HG03159 (cell line): Measurements from ENCODE around the gene VEGFA.

Experiments
- ATAC-seq: cut with Tn5 transposase; IDR thresholded peaks from one replicate; pipeline ENCODE4 v1.9.1; 2021; ENCODE audit warnings: mild to moderate bottlenecking, moderate library complexity; ENCODE audit not compliant: unreplicated experiment

VEGFA gene

GRCh38 chr6:43738877-43739641, 31.0 kb upstream of the VEGFA start:
- no peak for ATAC-seq

DNA sequence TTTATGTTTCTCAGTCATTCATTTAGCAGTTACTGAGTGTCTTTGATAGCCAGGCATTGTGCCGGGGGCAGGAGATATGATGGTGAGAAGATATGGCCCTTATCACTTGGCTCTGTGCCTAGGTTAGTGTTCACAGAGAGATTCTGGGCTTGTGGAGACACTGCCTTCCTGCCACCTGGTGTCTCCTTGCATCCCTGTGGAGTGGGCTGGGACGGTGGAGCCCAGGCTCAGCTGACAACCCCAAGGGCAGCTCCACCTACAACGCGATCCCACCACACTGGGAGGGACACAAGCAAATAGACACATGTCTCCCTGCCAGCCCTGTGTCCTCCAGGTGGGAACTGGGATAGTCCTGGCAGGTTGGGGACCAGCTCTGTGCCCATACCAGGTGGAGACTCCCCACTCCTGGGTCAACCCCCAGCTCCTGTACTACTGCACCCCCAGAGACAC, 30.3 kb upstream of the VEGFA start:
- no peak for ATAC-seq

DNA sequence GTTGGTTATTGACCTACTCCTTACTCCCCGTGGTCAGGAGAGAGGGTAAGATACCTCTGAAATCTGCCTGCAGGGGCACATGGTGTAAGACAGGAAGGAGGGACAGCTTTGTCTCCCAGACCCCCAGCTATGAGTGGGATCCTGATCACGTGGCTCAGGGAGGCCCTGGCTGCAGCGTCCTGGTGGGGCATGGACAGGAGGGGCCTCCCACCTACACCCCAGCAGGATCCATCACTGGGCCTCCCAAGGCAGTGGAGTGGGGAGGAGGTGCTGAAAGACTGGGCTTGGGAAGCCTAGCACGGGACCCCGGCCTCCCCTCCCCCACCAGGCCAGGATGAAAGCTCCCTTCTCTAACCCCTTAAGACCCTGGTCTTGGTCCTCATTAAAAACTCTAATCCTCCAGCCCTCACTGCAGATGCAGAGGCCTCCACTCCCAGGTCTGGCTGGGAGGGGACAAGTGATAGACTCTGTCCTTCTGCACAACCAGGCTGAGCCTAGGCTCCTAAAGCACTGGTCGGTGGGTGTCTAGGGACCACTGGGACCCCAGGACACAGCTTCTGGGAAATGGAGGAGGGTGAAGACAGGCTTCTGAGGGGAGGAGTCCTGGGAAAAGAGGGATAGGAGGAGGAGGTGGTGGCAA, 29.6 kb upstream of the VEGFA start:
- no peak for ATAC-seq

GRCh38 chr6:43740961-43741764, 28.8 kb upstream of the VEGFA start:
- no peak for ATAC-seq

GRCh38 chr6:43741829-43742228, 28.2 kb upstream of the VEGFA start:
- no peak for ATAC-seq

DNA sequence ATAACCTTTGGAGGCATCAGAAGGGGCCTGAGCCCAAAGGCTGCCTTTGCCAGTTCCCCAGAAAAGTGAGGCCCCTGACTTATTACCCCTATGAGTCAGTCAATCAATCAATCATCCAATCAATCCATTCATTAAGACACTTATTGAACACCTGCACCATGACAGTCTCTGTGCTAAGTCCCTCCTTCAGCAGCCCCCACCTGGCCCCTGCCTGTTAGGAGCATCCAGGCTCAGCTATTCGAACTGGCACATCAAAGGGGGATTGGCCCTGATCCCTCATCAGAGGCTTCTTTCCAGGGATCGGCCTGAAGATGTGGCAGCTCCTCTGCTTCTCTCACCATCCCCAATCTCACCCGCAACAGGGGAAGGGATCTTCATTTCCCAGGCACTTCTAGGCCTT, 27.7 kb upstream of the VEGFA start:
- ATAC-seq, result no peak

DNA sequence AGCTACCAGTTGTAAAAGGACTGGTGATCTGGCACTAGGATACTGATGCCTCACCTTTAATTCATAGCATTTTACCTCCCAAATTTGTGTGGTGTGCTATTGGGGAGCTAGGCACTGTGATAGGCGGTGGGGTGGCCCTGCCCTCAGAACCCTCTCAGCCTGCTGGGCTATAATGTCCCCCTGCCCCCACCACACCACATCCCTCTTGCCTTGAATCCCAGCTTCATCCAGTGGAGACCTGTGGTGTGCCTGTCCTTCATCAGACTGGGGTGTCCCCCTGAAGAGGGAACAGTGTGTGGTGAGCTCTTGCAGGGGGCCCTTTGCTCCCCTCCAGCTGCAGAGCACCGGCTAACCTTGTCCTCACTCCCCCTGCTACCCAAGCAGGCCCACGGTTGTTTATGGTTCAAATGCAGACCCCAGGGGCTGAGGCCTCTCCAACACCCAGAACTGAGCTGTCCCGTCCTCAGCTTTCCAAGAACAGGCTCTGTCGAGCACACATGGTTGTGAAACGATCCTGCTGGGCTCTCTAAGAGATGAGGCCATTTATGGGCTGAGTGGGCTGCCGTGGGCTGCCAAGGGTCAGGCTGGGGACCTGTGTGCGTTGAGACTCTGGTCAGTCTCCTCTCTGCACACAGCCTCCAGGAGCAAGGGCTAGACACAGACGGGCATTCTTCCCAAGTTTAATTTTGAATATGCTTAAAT, 26.9 kb upstream of the VEGFA start:
- ATAC-seq, result no peak

DNA sequence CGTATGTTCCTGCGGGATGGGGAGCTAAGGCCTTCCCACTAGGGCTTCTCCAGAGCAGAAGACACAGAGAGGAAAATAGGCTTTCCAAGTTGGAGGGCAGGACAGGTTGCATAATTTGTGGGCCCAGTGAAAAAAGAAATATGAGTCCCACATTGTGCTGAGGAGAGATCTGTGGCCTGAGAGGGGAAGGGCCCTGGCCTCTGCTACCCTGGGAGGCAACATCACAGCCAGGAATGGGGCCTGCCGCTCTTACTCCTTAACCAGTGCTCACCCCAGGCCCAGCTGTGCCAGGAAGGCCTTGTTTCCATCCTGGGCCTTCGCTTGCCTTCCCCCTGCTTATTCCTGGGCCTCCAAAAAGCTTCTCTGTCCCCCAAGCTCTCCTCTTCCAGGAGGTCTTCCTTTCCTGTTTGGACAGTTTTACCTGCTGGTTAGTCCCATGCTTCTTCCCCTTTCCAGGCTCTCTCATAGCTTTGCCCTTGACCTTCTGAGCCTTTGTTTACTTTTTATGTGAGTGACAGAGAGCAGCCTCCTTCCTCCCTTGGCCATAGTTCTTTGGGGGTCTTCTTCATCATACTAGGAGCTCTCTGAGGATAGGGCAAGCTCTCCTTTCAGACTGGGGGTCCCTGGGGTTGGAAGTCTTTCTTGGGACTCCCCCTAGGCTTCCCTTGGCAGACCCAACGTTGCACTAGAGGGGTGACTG, 26.2 kb upstream of the VEGFA start:
- no peak for ATAC-seq

GRCh38 chr6:43744491-43744890, 25.5 kb upstream of the VEGFA start:
- ATAC-seq, result no peak

DNA sequence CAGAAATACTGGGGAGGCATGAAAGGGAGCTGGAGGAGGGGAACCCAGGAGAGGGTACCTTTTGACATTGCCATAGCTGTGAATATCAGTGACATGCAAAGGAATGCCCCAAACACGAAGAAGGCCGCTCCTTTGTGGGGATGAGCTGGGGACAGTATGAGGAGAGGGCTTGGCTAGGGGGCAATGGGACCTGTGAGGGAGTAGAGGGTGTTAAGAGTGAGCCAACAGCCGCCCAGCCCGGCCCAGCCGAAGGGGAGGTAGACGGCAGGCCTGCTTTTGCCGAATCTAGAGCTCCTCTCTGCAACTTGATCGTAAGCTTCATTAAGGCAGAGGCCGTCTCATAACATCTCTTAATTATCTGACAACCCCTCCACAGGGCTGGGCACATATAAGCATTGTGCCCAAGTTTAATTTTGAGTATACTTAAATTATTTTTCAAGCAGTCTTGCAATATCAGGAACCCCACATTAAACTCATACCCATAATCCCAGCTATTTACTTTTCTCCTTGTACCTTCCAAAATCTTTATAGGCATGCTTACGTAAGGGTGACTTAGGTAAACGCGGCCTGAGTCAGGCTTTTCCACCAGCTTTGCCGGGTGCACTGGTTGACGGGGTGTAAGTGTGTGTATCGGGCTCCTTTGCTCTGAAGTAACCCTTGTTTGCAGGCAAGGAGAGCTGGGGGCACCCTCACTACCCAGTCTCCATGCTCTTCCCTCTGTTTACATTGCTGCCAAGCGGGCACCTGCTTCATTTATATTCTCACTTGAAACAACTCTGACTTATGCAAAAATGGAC, 24.9 kb upstream of the VEGFA start:
- ATAC-seq, result no peak

DNA sequence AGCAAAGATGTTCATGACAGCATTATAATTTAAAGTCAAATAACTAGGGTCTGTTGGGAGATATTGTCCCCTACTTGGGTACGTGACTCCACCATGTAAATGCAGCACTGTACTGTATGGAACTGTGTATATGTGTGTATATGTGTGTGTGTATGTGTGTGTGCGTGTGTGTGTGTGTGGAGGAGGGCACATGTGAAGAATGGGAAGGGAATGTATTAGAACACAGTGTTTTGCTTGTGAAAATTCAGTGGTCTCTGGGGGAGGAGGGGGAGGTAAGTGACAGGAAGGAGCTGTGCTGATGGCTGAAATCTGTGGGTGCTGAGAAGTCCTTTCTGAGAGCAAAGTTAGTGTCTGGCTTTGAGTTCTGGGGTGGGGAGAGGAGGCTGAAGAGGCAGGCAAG, 23.9 kb upstream of the VEGFA start:
- no peak for ATAC-seq

GRCh38 chr6:43746613-43747102, 23.4 kb upstream of the VEGFA start:
- no peak for ATAC-seq

- no peak for ATAC-seq
Observed at GRCh38 chr6:43747784-43748183, 22.2 kb upstream of the VEGFA start.

GRCh38 chr6:43748765-43749164, 21.2 kb upstream of the VEGFA start:
- ATAC-seq, result no peak

GRCh38 chr6:43749461-43749860, 20.6 kb upstream of the VEGFA start:
- no peak for ATAC-seq

DNA sequence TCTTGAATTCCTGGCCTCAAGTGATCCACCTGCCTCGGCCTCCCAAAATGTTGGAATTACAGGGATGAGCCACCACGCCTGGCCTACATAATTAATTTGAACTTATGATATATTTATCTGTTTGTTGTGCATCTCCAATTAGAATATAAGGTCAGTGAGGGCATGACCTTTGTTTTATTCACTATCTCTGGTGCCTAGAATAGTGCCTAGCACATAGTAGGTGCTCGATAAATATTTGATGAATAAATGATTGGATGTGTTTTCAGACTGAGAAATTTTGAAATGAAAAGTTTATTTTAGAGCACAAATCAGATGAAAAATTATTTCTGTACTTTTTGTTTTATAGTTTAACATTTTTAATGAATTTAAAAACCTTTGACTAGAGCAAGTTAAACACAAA, 19.4 kb upstream of the VEGFA start:
- ATAC-seq, result no peak

DNA sequence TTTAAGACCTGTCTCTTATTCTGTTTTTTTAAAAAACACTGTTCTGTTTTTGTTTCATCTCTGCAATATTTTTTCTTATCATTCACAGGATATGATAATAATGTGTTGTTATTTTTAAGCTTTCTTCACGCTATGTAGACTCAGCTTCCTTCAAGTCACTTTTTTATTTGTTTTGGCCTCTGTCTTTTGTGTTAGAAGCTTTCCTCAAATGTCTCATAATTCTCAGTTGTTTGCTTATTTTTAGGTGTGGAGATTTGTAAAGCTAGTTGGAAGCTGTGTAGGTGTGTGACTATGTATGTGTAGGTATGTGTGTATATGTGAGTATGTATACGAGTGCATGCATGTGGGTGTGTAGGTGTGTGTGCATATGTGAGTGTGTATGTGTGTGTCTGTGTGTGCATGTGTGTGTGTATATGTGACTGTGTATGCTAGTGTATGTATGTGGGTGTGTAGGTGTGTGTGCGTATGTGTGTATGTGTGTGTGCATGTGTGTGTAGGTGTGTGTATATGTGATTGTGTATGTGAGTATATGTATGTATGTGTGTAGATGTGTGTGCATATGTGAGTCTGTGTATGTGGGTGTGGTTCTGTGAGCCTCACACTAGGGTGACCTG, 16.3 kb upstream of the VEGFA start:
- no peak for ATAC-seq

GRCh38 chr6:43757966-43758616, 11.9 kb upstream of the VEGFA start:
- no peak for ATAC-seq

GRCh38 chr6:43758617-43759050, 11.4 kb upstream of the VEGFA start:
- ATAC-seq, result no peak
